Nasal cavity respiratory epithelium epithelial cell of viscerocranial mucosa (primary cell): ENCODE data around the gene MRC2. TPM values are rescaled to one million over a fixed set of nuclear protein-coding genes. Genes with fewer than 3 reads are reported as not detected.

Source experiments
- total RNA-seq: library from RNA; depleted of rRNA; stranded (reverse); fragments of >200 nt; gene quantifications from 2 replicates; pipeline ENCODE4 v1.2.3, GENCODE V29; 2014

The MRC2 gene
- total RNA-seq: 6.8 and 92.1 TPM in 2 replicates

GRCh38 chr17:62627219-62627903, at the start of gene MRC2:
TSS of gene MRC2 (plus strand) at chr17:62627670. CDS start at chr17:62627803, 133 bp downstream.

Other genes starting within 250 kb of the MRC2 start
- not detected in 2 replicates for gene EFCAB3, start 247.1 kb upstream of the MRC2 start, total RNA-seq
- 29.3 and 31.4 TPM in 2 replicates for gene METTL2A, start 203.8 kb upstream of the MRC2 start, total RNA-seq
- 41.0 and 62.1 TPM in 2 replicates for gene TLK2, start 148.8 kb upstream of the MRC2 start, total RNA-seq
- under 0.01 and 0.07 TPM in 2 replicates for gene MARCHF10, start 180.6 kb downstream of the MRC2 start, total RNA-seq